GM10847 (cell line): ENCODE measurements around the gene AGXT.

Experiments used
- POLR2A ChIP-seq: IDR thresholded peaks from 2 replicates; pipeline ENCODE4 v1.6.1; 2011; ENCODE audit not compliant: insufficient read length; ENCODE audit errors: extremely low read depth

The AGXT gene

DNA sequence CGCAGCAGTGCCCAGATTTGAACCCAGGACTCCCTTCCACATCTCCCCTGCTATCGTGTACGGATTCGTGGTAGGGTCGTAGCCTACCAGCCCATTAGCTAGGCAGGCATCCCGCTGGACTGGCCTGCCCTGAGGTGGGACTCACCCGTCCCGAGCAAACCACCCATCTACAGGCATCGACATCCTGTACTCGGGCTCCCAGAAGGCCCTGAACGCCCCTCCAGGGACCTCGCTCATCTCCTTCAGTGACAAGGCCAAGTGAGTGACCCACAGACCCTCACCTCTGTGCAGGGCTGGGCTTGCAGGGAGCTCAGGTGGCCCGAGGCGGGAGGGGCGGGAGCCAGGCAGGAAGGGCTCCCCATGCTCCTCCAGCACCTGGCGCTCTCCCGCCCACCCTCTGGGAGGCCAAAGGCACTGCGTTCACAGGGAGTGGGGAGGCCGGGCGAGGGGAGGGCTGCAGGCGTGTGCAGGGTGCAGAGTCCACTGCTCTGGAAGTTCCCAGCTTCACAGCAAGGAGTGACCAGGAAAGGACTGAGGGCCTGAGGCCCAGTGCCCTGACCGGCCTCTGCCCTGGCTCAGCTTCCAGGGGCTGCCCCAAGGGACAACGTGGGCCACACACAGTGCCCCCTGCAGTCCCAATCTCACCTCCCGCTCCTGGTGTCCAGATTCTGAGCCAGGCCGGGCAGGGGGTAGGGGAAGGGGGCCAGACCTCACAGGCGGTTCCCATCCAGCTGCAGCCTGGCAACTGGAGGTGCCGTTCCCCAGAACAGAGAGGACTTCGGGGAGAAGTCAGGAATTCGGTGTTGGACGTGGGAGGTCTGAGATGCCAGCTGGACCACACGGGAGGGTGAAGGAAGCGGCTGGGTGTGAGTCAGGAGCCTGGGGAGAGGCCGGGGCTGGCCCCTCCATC lies 5.4 kb downstream of the AGXT start:
- TF ChIP-seq POLR2A: no peak

DNA sequence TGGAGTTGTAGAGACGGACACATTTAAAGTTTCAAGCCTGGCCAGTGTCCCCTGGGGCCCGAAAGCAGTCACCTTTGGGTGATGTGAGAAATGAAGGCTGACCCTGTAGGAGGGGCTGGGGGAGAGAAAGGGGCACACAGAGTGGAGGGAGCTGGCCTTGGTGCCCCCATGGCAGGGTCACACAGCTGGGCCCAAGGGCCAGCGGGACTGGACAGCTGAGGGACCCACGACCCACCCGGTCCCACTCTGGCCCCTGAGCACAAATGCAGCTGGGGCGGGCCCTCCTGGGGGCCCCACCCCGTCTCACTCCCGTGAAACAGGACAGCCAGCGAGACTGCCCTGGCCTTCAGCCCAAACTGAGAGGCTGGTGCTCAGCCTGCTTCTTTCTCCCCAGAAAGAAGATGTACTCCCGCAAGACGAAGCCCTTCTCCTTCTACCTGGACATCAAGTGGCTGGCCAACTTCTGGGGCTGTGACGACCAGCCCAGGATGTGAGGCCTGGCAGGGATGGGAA lies 6.1 kb downstream of the AGXT start:
- TF ChIP-seq POLR2A: no peak

DNA sequence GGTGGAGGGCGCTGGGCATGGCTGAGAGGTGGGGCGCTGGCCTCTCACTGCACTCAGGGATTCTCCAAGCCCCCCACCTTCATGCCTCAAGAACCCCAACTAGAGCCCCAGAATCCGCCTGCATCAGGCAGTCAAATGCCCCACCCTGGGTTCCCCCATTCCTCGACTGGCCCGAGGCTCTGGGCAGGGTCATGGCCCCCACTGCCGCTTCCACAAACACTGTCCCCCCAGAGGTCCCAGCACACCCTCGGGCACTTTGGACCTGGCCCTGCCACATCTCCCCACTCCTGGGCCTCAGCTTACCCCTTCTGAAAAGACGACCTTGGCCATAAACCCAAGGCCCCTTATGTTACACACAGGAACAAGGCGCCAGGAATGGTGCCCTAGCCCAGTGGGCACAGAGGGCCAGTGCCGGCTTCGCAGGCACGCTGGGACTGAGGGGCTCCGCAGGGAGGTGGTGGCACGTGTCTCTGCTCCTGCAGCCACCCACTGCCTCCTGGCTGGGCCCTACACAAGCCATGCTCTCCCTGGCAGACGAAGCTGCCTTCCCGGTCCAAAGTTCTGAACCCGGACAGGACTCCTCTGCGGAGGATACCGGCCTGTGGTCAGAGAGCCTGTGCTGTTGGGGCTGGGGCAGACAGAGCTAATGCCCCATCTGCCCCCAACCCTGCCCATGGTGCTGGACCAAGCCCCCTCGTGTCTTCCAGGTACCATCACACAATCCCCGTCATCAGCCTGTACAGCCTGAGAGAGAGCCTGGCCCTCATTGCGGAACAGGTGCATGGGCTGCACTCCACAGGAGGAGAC lies 6.8 kb downstream of the AGXT start:
- TF ChIP-seq POLR2A: no peak

DNA sequence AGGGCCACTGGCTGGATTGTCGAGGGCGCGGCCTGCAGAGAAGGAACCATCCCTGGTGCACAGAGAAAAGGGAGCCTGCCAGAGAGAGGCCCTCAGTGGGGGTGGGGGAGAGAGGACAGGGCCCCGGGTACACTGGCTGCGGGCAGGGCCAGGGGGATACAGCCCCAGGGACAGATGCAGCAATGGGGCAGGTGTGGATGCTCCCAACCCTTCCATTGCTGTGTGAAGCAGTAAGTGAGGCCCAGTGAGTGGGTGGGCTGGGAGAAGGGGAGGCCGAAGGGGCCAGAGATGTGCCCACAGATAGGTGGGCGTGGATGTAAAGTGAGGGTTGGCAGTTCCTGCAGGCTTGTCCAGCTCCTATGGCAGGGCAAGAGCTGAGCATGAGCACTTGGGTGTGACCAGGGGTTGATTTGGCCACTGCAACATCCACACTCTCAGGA lies 7.4 kb downstream of the AGXT start:
- no peak for TF ChIP-seq POLR2A

DNA sequence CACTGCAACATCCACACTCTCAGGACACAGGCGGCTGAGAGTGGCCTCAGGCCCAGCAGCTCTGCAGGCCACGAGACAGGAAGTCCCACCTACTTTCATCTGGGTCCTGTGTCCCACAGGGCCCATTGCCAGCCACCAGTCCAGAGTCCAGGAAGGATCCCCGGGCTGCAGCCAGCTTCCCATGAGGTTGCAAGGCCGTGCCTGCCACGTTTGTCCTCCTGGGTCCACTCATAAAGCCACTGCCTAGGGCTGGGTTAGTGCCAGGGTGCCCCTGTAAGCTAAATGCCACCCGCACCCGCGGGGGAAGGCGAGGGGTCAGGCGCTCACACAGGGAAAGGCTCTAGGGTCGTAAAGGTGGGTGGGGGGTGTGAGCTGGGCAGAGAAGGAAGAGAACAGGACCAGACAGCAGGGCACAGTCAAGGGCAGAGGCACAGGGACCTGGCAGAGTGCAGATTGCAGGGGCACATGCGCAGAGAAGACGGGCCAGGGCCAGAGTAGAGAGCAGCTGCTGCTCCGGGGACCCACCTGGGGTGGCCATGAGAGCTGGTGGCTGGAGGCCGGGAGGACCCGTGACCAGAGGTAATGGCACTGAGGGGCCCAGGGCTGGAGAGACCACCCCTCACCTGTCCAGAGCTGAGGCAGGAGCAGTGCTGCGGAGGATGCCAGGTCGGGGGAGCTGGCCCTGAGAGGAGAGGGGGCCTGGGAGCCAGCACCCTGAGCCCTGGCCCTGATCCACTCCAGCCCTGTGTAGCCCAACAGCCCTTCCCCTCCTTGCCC lies 8.0 kb downstream of the AGXT start:
- TF ChIP-seq POLR2A: no peak

DNA sequence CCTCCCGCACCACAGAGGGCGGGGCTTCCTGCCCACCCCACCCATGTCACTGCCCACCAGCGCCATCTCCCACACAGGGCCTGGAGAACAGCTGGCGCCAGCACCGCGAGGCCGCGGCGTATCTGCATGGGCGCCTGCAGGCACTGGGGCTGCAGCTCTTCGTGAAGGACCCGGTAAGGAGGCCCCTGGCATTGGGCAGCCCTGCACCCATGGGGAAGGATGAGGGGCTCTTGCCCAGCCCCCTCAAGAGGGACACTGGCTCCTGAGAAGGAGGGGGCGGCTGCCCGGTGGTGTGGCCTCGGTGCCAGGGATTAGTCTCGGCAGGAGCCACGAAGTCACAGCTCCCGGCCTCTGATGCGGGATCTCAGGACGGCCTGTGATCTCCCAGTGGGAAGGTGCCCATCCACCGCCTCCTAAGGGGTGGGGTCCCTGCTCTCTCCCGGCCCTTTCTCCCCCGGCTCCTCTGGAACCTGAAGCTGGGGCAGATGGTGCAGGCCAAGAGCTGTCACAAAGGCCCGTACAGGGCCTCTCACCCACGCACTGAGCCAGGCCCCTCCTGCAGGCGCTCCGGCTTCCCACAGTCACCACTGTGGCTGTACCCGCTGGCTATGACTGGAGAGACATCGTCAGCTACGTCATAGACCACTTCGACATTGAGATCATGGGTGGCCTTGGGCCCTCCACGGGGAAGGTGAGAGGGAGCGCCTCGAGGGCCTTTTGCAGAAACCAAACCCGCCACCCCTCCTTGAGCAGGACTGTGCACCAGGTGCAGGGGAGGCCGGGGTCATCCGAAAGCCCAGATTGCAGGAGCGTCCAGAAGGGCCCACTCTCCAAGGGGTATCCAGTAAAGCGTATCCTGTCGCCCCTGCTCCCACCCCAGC lies 9.1 kb downstream of the AGXT start:
- no peak for TF ChIP-seq POLR2A

DNA sequence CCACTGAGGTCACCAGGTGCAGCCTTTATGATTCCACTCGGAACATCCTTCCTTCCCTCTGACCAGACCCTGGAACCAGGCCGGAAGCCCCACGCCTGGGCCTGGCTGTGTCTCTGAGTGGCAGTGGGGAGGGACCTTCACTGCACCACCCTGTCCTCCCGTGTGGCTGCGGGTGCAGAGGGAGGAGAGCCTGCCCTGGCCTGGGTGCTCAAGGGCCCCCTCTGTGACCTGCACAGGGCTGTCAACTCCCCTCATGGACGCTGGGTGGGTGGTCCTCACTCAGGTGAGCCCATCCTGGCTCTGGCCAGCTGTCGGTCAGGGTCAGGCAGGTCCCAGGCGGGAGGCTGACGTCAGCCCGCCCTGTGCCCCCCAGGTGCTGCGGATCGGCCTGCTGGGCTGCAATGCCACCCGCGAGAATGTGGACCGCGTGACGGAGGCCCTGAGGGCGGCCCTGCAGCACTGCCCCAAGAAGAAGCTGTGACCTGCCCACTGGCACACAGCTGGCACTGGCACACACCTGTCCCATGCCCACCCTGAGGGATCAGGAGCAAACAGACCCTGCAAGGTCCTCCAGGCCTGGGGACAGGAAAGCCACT lies 9.8 kb downstream of the AGXT start:
- no peak for TF ChIP-seq POLR2A

DNA sequence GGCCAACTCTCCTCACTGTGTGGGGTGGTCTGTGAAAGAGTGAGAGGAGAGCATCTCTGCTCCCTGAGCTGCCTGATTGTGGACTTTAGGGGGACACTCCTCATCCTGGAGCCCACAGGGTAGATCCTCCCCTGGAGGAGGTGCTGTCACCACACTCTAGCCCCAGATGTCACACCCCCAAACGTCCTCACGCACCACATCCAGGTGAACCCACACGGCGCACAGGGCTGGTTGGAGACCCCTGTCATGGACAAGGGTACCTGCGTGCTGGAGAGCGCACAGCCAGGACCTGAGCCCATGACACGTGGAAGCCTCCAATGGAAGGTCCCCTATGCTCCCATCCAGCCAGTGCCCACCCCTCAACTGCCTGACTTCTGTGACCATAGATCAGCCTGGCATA lies 10.5 kb downstream of the AGXT start:
- no peak for TF ChIP-seq POLR2A

DNA sequence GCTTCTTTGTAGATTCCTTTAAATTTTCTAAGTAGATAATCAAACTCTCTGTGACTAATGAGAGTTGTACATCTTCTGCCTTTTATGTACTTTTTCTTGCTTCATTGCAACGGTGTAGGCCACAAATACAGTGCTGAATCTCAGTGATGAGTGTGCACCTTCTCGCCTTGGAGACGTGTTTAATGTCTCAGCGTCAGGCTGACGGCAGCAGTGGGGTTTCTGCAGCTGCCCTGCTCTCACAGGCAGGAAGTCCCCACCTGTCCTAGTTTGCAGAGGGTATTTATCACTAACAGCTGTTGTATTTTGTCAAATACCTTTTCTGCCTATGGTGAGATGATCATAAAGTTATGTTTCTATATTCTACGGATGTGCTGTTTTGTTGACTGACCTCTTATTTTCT lies 13.3 kb downstream of the AGXT start:
- TF ChIP-seq POLR2A: no peak

DNA sequence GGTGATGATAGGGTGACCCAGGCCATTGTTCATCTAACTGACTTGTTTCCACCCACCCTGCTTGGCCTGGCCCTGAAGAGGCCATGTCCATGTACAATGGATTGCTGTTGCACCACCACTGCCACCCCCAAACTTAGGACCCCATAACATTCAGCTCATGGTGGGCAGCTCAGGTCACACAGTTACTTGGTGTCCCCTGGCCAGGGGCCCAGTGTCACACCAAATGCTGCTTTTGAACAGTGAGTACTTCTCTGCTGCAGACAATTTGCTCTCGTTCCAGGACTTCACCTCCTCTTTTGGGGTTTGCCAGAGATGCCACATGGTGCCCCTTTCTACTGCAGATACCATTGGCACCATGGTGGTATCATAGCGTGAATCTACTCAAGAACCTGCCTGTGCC lies 15.6 kb downstream of the AGXT start:
- no peak for TF ChIP-seq POLR2A

DNA sequence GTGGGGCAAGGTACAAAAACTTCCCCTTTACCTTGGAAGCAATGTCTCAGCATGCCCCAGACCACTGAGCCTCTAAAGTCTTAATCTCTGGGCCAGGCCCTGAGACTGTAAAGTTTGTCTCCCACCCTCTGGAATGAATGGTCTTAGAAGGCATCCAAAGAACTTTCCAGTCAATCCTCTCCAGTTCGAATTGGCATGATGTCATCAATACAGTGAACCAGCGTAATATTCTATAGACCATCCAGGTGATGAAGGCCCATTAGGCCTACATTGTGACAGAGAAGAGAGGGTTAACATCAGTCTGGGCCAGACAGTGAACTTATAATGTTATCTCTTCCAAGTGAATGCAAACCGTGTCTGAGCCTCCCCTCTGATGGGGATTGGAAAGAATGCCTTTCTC lies 16.1 kb downstream of the AGXT start:
- TF ChIP-seq POLR2A: no peak

DNA sequence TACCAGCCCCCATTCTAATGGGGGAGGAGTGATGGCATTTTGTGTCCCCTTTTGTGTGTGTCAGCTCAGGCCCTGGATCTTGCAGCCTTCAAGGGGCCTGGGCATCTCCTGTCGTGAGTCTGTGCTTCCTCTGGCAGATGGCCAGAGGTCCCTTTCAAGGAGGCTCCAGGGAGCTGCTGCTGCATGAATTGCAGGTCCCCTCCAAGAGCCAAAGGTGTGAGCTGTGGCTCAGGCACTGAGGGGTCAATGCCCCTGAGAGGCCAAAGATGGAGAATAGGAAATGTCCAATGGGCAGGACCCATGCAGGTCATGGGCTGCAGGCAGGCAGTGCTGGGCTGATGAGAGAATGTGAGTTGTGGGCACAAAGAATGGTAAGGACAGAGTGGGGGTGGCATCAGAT lies 16.9 kb downstream of the AGXT start:
- no peak for TF ChIP-seq POLR2A

DNA sequence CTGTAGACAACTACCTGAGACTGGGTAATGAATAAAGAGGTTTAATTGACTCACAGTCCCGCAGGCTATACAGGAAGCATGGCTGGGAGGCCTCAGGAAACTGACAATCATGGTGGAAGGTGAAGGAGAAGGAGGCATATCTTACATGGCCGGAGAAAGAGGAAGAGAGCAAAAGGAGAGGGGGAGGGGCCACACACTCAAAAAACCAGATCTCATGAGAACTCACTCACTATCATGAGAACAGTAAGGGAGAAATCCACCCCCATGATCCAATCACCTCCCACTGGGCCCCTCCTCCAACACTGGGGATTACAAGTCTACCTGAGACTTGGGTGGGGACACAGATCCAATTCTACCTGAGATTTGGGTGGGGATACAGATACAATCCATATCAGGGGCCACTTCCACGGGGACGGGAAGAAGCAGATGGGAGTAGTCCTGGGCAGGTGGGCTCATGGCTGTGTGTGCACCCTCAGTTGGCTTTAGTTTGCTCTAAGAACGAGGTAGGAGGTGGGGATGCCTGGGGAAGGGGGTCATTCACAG lies 17.5 kb downstream of the AGXT start:
- TF ChIP-seq POLR2A: no peak
